H1 (cell line): Measurements from ENCODE around the gene LGR4. TPM values are rescaled to one million over a fixed set of nuclear protein-coding genes. Genes with fewer than 3 reads are reported as not detected.

Experiments used
- HDAC6 ChIP-seq: IDR thresholded peaks from one replicate; pipeline ENCODE4 v1.7.1; 2012; ENCODE audit warnings: low read depth, mild to moderate bottlenecking, inconsistent platforms, low read length, moderate library complexity
- POLR2A ChIP-seq, 2 experiments: IDR thresholded peaks; 1 replicate in 1 of 2; 2 replicates in 1 of 2; pipeline ENCODE4 v1.6.1; 2011; ENCODE audit warnings: low read depth in 2 of 2, low read length in 2 of 2, mild to moderate bottlenecking in 2 of 2; ENCODE audit errors: control extremely low read depth in 1 of 2
- polyA plus RNA-seq, 7 experiments: library from polyadenylated mRNA; depleted of rRNA in 3 of 7; stranded (reverse) in 5 of 7; unstranded in 2 of 7; fragments of >200 nt in 5 of 7; fragments of 200-250 nt in 2 of 7; gene quantifications; 1 replicate in 5 of 7; 2 replicates in 1 of 7; 4 replicates in 1 of 7; pipeline versions ENCODE4 v1.2.1 to v1.2.3, GENCODE V29; 2011 to 2013; ENCODE audit warnings: missing spikeins in 2 of 7, mixed read lengths in 2 of 7
- total RNA-seq: library from RNA; stranded (reverse); fragmentation: NEBNext Ultra II Directional; extraction: Animal tissue kit (Norgen Biotek cat#: 25700); gene quantifications from 2 replicates; pipeline ENCODE4 v1.2.1, GENCODE V29; 2021

The LGR4 gene
- total and polyA plus RNA-seq, 2 of the 8 experiments (the other 6 are each of a cell fraction or from before 2014, with no cell fraction given): 26.6 to 61.7 TPM

DNA sequence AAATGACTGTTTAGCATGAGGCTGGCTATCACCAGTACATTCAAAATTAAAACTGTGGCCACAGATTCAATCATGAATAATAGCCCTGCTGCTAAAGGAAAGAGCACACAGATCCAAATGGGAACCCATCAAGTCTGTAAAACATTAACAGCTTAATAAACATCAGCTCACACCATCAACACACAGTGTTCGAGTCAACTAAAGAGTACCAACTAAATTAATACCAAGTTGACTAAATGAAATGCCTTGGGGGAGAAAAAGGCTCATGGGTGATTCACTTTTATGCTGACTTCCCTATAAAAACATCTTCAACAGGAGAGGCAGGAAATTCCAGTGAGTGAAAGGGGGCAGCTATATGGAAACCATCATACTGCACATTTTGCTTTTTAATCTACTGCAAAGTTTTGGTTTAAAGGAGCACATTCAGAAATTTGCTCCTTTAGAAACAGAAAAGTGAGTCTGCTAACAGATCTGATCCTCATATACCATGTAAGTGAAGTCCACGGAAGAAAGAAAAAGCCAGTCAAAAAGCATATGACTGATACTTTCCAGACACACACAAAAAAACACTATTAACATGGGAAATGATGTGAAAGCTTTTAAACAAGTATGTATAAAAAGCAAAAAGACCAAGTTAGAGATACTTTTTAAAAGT, 16.3 kb downstream of the LGR4 start (continued):
- no peak for TF ChIP-seq HDAC6
- no peak for TF ChIP-seq POLR2A (IDR thresholded peaks at IDR 0.05; ENCODE audit: control extremely low read depth in 1 of 2, low read depth in 2 of 2, low read length in 2 of 2)
